ENCODE results near the gene GFY.
A peak's percentile ranks its signal among the peaks of the same experiment; 100 is the strongest.
"Not testable (repeated sequence)": the region's sequence is repeated elsewhere in the genome, so short reads cannot be mapped to it uniquely, and the experiment has no call there.

The GFY gene

GRCh38 chr19:49468746-49469447 is 43.7 kb downstream of the GFY start:
- peaks cover 2 to 29% (median 17%) of the 10 kb centered on the region in 4 experiments for H3K36me3 ChIP-seq (ENCODE audit: control insufficient read depth in 4 of 4, insufficient read depth in 4 of 4, low read length in 3 of 4)
- POLR2A ChIA-PET = interaction anchor here (0.6 to 2.0 kb wide), 2 partner anchors 15 to 65 kb away, joined by 3 to 9 read pairs; partner anchors contain the start of gene ALDH16A1
- DNase-seq = peak; percentile 93 to 98 (median 96)
- H3K4me1 ChIP-seq (ENCODE audit: control extremely low read depth in 1 of 4, control insufficient read depth in 4 of 4, insufficient read depth in 4 of 4, low read length in 3 of 4) = peaks cover 4 to 47% (median 44%) of the 10 kb centered on the region in 4 experiments
- peak overlapping the region; percentile 36 to 61 for H3K27ac ChIP-seq (ENCODE audit: insufficient read depth in 1 of 2, low read depth in 1 of 2, low read length in 2 of 2, poor library complexity in 1 of 2, severe bottlenecking in 2 of 2)
- CTCF ChIA-PET = interaction anchor here (0.7 to 3.2 kb wide), 5 partner anchors 13 to 150 kb away, joined by 3 to 23 read pairs (median 5); partner anchors contain the start of genes ALDH16A1 and PIH1D1
- no peaks in the 10 kb centered on the region for H3K9me3 ChIP-seq (ENCODE audit: control extremely low read depth in 1 of 5, control insufficient read depth in 4 of 5, insufficient read depth in 2 of 5, low read depth in 1 of 5, low read length in 4 of 5)
- H3K27me3 ChIP-seq (replicated peaks in 2 of 5; ENCODE audit: control insufficient read depth in 4 of 5, insufficient read depth in 5 of 5, low read length in 4 of 5) = no peaks in the 10 kb centered on the region
- WGBS (ENCODE audit: insufficient coverage) = 38% methylated on average over 14 of the region's 15 CpGs
- no peak overlapping the region for H3K4me3 ChIP-seq (ENCODE audit: control insufficient read depth in 1 of 7, extremely low read depth in 1 of 7, insufficient read depth in 4 of 7, low read depth in 2 of 7, low read length in 6 of 7)

- WGBS (ENCODE audit: insufficient coverage) = 18% methylated on average over 15 of the region's 25 CpGs
- DNase-seq = peak; percentile 89 to 97 (median 97)
- peak overlapping the region in 2 of 7 experiments; percentile 28 to 36 for H3K4me3 ChIP-seq (ENCODE audit: control insufficient read depth in 1 of 7, extremely low read depth in 1 of 7, insufficient read depth in 4 of 7, low read depth in 2 of 7, low read length in 6 of 7)
- ChIA-PET POLR2A (interaction anchor here (0.8 to 2.0 kb wide), 3 partner anchors 12 to 18 kb away, joined by 3 to 9 read pairs (median 4); partner anchors contain the start of genes ALDH16A1 and PIH1D1), CTCF (interaction anchor here (1.0 to 3.2 kb wide), 16 partner anchors 9 to 245 kb away, joined by 3 to 23 read pairs (median 4); partner anchors contain the start of genes ALDH16A1 and PIH1D1)
- peaks cover 2 to 18% (median 9%) of the 10 kb centered on the region in 4 experiments for H3K36me3 ChIP-seq (ENCODE audit: control insufficient read depth in 4 of 4, insufficient read depth in 4 of 4, low read length in 3 of 4)
- H3K9me3 ChIP-seq (ENCODE audit: control extremely low read depth in 1 of 5, control insufficient read depth in 4 of 5, insufficient read depth in 2 of 5, low read depth in 1 of 5, low read length in 4 of 5) = no peaks in the 10 kb centered on the region
- H3K27me3 ChIP-seq (replicated peaks in 2 of 5; ENCODE audit: control insufficient read depth in 4 of 5, insufficient read depth in 5 of 5, low read length in 4 of 5) = no peaks in the 10 kb centered on the region
- H3K4me1 ChIP-seq (ENCODE audit: control extremely low read depth in 1 of 4, control insufficient read depth in 4 of 4, insufficient read depth in 4 of 4, low read length in 3 of 4) = peaks cover 4 to 56% (median 51%) of the 10 kb centered on the region in 4 experiments
- peak overlapping the region; percentile 11 to 57 for H3K27ac ChIP-seq (ENCODE audit: insufficient read depth in 1 of 2, low read depth in 1 of 2, low read length in 2 of 2, poor library complexity in 1 of 2, severe bottlenecking in 2 of 2)
These were observed 44.8 kb downstream of the GFY start for GRCh38 chr19:49469828-49470614.

GRCh38 chr19:49470615-49470978 is 45.4 kb downstream of the GFY start:
- peak overlapping the region in 1 of 2 experiments; percentile 57 for H3K27ac ChIP-seq (ENCODE audit: insufficient read depth in 1 of 2, low read depth in 1 of 2, low read length in 2 of 2, poor library complexity in 1 of 2, severe bottlenecking in 2 of 2)
- H3K27me3 ChIP-seq (replicated peaks in 2 of 5; ENCODE audit: control insufficient read depth in 4 of 5, insufficient read depth in 5 of 5, low read length in 4 of 5) = no peaks in the 10 kb centered on the region
- no peak for DNase-seq
- no peaks in the 10 kb centered on the region for H3K9me3 ChIP-seq (ENCODE audit: control extremely low read depth in 1 of 5, control insufficient read depth in 4 of 5, insufficient read depth in 2 of 5, low read depth in 1 of 5, low read length in 4 of 5)
- ChIA-PET CTCF (interaction anchor here (1.0 to 3.2 kb wide), 16 partner anchors 8 to 245 kb away, joined by 3 to 23 read pairs (median 4); partner anchors contain the start of genes ALDH16A1 and PIH1D1), POLR2A (interaction anchor here (0.8 to 2.0 kb wide), 3 partner anchors 12 to 19 kb away, joined by 3 to 9 read pairs (median 4); partner anchors contain the start of genes ALDH16A1 and PIH1D1)
- H3K36me3 ChIP-seq (ENCODE audit: control insufficient read depth in 4 of 4, insufficient read depth in 4 of 4, low read length in 3 of 4) = peaks cover 2 to 13% (median 6%) of the 10 kb centered on the region in 4 experiments
- H3K4me3 ChIP-seq (ENCODE audit: control insufficient read depth in 1 of 7, extremely low read depth in 1 of 7, insufficient read depth in 4 of 7, low read depth in 2 of 7, low read length in 6 of 7) = no peak overlapping the region
- H3K4me1 ChIP-seq (ENCODE audit: control extremely low read depth in 1 of 4, control insufficient read depth in 4 of 4, insufficient read depth in 4 of 4, low read length in 3 of 4) = peaks cover 4 to 62% (median 53%) of the 10 kb centered on the region in 4 experiments
- WGBS (ENCODE audit: insufficient coverage) = 50% methylated on average over 6 of the region's 8 CpGs

- Histone ChIP-seq H3K9me3 (ENCODE audit: control extremely low read depth in 1 of 5, control insufficient read depth in 4 of 5, insufficient read depth in 2 of 5, low read depth in 1 of 5, low read length in 4 of 5) (no peaks in the 10 kb centered on the region), H3K27ac (ENCODE audit: insufficient read depth in 1 of 2, low read depth in 1 of 2, low read length in 2 of 2, poor library complexity in 1 of 2, severe bottlenecking in 2 of 2) (no peak overlapping the region), H3K4me1 (ENCODE audit: control extremely low read depth in 1 of 4, control insufficient read depth in 4 of 4, insufficient read depth in 4 of 4, low read length in 3 of 4) (peaks cover 4 to 66% (median 59%) of the 10 kb centered on the region in 4 experiments), H3K27me3 (replicated peaks in 2 of 5; ENCODE audit: control insufficient read depth in 4 of 5, insufficient read depth in 5 of 5, low read length in 4 of 5) (no peaks in the 10 kb centered on the region), H3K36me3 (ENCODE audit: control insufficient read depth in 4 of 4, insufficient read depth in 4 of 4, low read length in 3 of 4) (peaks cover 0 to 4% (median 1%) of the 10 kb centered on the region in 4 experiments), H3K4me3 (ENCODE audit: control insufficient read depth in 1 of 7, extremely low read depth in 1 of 7, insufficient read depth in 4 of 7, low read depth in 2 of 7, low read length in 6 of 7) (no peak overlapping the region)
- POLR2A ChIA-PET = interaction anchor here (0.5 kb wide), 2 partner anchors 15 to 101 kb away, joined by 3 to 4 read pairs; no protein-coding TSS in a partner anchor
- WGBS (ENCODE audit: insufficient coverage) = 77% methylated on average over 9 of the region's 9 CpGs
- DNase-seq = no peak
- CTCF ChIA-PET = interaction anchor here (0.7 to 2.5 kb wide), 16 partner anchors 10 to 151 kb away, joined by 3 to 23 read pairs (median 4); partner anchors contain the start of genes ALDH16A1, NOSIP and PIH1D1
These were observed 47.7 kb downstream of the GFY start for GRCh38 chr19:49472936-49473335.

- not testable (repeated sequence) for DNase-seq; H3K36me3 ChIP-seq (ENCODE audit: control insufficient read depth in 4 of 4, insufficient read depth in 4 of 4, low read length in 3 of 4); H3K27ac ChIP-seq (ENCODE audit: insufficient read depth in 1 of 2, low read depth in 1 of 2, low read length in 2 of 2, poor library complexity in 1 of 2, severe bottlenecking in 2 of 2); H3K27me3 ChIP-seq (replicated peaks in 2 of 5; ENCODE audit: control insufficient read depth in 4 of 5, insufficient read depth in 5 of 5, low read length in 4 of 5); H3K9me3 ChIP-seq (ENCODE audit: control extremely low read depth in 1 of 5, control insufficient read depth in 4 of 5, insufficient read depth in 2 of 5, low read depth in 1 of 5, low read length in 4 of 5)
- 86% methylated on average over 9 of the region's 9 CpGs for WGBS (ENCODE audit: insufficient coverage)
- Histone ChIP-seq H3K4me3 (ENCODE audit: control insufficient read depth in 1 of 7, extremely low read depth in 1 of 7, insufficient read depth in 4 of 7, low read depth in 2 of 7, low read length in 6 of 7) (peak overlapping the region in 5 of 7 experiments; percentile 60 to 81 (median 72)), H3K4me1 (ENCODE audit: control extremely low read depth in 1 of 4, control insufficient read depth in 4 of 4, insufficient read depth in 4 of 4, low read length in 3 of 4) (peaks cover 4 to 61% (median 54%) of the 10 kb centered on the region in 4 experiments)
- ChIA-PET CTCF (interaction anchor here (0.7 to 2.5 kb wide), 22 partner anchors 8 to 247 kb away, joined by 3 to 23 read pairs (median 4); partner anchors contain the start of genes ALDH16A1, NOSIP and PIH1D1), POLR2A (interaction anchor here (0.6 to 1.1 kb wide), 3 partner anchors 20 to 274 kb away, joined by 3 to 4 read pairs (median 4); partner anchors contain the start of gene ALDH16A1)
These were observed 48.3 kb downstream of the GFY start for GRCh38 chr19:49473501-49473867.

GRCh38 chr19:49473868-49474541 is 48.8 kb downstream of the GFY start, which contains the start of gene FLT3LG:
FLT3LG (plus strand) TSS chr19:49474215; CDS start chr19:49474640, 425 bp downstream.
- DNase-seq = peak; percentile 88 to 93 (median 92)
- Histone ChIP-seq H3K27ac (ENCODE audit: insufficient read depth in 1 of 2, low read depth in 1 of 2, low read length in 2 of 2, poor library complexity in 1 of 2, severe bottlenecking in 2 of 2) (peak within 1 kb of the TSS in 1 of 2 experiments; percentile 79), H3K9me3 (ENCODE audit: control extremely low read depth in 1 of 5, control insufficient read depth in 4 of 5, insufficient read depth in 2 of 5, low read depth in 1 of 5, low read length in 4 of 5) (no peaks in the 10 kb centered on the region), H3K36me3 (ENCODE audit: control insufficient read depth in 4 of 4, insufficient read depth in 4 of 4, low read length in 3 of 4) (peaks cover 0 to 3% (median 0%) of the 10 kb centered on the region in 4 experiments), H3K27me3 (replicated peaks in 2 of 5; ENCODE audit: control insufficient read depth in 4 of 5, insufficient read depth in 5 of 5, low read length in 4 of 5) (no peaks in the 10 kb centered on the region), H3K4me1 (ENCODE audit: control extremely low read depth in 1 of 4, control insufficient read depth in 4 of 4, insufficient read depth in 4 of 4, low read length in 3 of 4) (peaks cover 4 to 56% (median 51%) of the 10 kb centered on the region in 4 experiments), H3K4me3 (ENCODE audit: control insufficient read depth in 1 of 7, extremely low read depth in 1 of 7, insufficient read depth in 4 of 7, low read depth in 2 of 7, low read length in 6 of 7) (peak within 1 kb of the TSS; percentile 51 to 81 (median 65))
- POLR2A ChIA-PET = interaction anchor here (0.6 to 1.1 kb wide), 3 partner anchors 21 to 275 kb away, joined by 3 to 4 read pairs (median 4); partner anchors contain the start of gene ALDH16A1
- CTCF ChIA-PET = interaction anchor here (0.7 to 2.5 kb wide), 22 partner anchors 9 to 248 kb away, joined by 3 to 23 read pairs (median 4); partner anchors contain the start of genes ALDH16A1, NOSIP and PIH1D1
- WGBS (ENCODE audit: insufficient coverage) = 0% methylated on average over 20 of the region's 33 CpGs

All from common myeloid progenitor, CD34-positive (primary cell).